Small intestine (tissue), 7 donors: ENCODE data around the gene PLEKHD1. TPM values are rescaled to one million over a fixed set of nuclear protein-coding genes. Genes with fewer than 3 reads are reported as not detected.
"Not testable (repeated sequence)": the region's sequence is repeated elsewhere in the genome, so short reads cannot be mapped to it uniquely, and the experiment has no call there.

ENCODE experiments used
- DNase-seq, 2 donors: peaks; one replicate each; pipeline versions ENCODE4 v3.0.0 to v3.0.0-alpha.2; 2013
- FAIRE-seq: peaks from 2 replicates; lab custom pipeline; 2012; peaks lifted over from hg19 to GRCh38; lab: Jason Lieb, UNC
- H3K27ac ChIP-seq, 3 donors: one replicate each; pipeline ENCODE4 v1.5.1; 2013; ENCODE audit warnings: low read length in 2 of 3, mild to moderate bottlenecking in 2 of 3, control low read depth in 1 of 3, inconsistent platforms in 1 of 3, low read depth in 1 of 3, moderate library complexity in 1 of 3
- H3K27me3 ChIP-seq, 3 donors: one replicate each; pipeline ENCODE4 v1.6.1; 2013; ENCODE audit warnings: low read length in 3 of 3, inconsistent platforms in 1 of 3; ENCODE audit not compliant: control insufficient read depth in 3 of 3, insufficient read depth in 3 of 3
- H3K36me3 ChIP-seq, 3 donors: one replicate each; pipeline ENCODE4 v1.6.1; 2013; ENCODE audit warnings: low read length in 3 of 3, inconsistent platforms in 1 of 3, low read depth in 1 of 3, mild to moderate bottlenecking in 1 of 3, moderate library complexity in 1 of 3; ENCODE audit not compliant: control insufficient read depth in 3 of 3, insufficient read depth in 2 of 3
- H3K4me1 ChIP-seq, 3 donors: one replicate each; pipeline ENCODE4 v1.6.1; 2013; ENCODE audit warnings: low read length in 2 of 3, inconsistent platforms in 1 of 3, low read depth in 1 of 3, mild to moderate bottlenecking in 1 of 3, moderate library complexity in 1 of 3; ENCODE audit not compliant: control insufficient read depth in 3 of 3, insufficient read depth in 2 of 3
- H3K4me3 ChIP-seq, 3 donors: one replicate each; pipeline ENCODE4 v1.5.1; 2013; ENCODE audit warnings: low read length in 3 of 3, control low read depth in 1 of 3, inconsistent platforms in 1 of 3, low read depth in 1 of 3, mild to moderate bottlenecking in 1 of 3, moderate library complexity in 1 of 3
- H3K9me3 ChIP-seq, 2 donors: one replicate each; pipeline ENCODE4 v1.6.1; 2013; ENCODE audit warnings: low read depth in 1 of 2, low read length in 1 of 2; ENCODE audit not compliant: control insufficient read depth in 2 of 2, insufficient read depth in 1 of 2
- WGBS, 3 donors: extraction: QIAGEN DNeasy Blood & Tissue Kit; methylation state at CpG; one replicate each; pipeline ENCODE4 v1.1.7; 2013; 5-methylcytosine and 5-hydroxymethylcytosine counted together
- polyA plus RNA-seq, 4 donors: library from polyadenylated mRNA; stranded (reverse) in 3 of 4; unstranded in 1 of 4; fragments of 200-250 nt in 3 of 4; fragments of 120-200 nt in 1 of 4; gene quantifications; one replicate each; pipeline versions ENCODE4 v1.2.1 to v1.2.3, GENCODE V29; 2013
- donor health status: healthy with polysubstance abuse.
- donor health status: control.
- donor health status: control.
- donor health status: Bipolar disorder and iron deficiency.
- donor health status: healthy.

The PLEKHD1 gene
- polyA plus RNA-seq, 4 donors = under 0.01 to 0.04 (median 0.03) TPM; not detected in 1

GRCh38 chr14:69495341-69495921 is 10.9 kb downstream of the PLEKHD1 start:
- FAIRE-seq = no peak
- Histone ChIP-seq H3K4me1 (no peaks in the 10 kb centered on the region), H3K27ac (no peak overlapping the region), H3K9me3 (no peaks in the 10 kb centered on the region), H3K36me3 (no peaks in the 10 kb centered on the region), H3K4me3 (no peak overlapping the region), H3K27me3 (peaks cover 0 to 11% (median 4%) of the 10 kb centered on the region in 3 donors)
- WGBS, 3 donors = 88 to 96% (median 92%) methylated on average over 5 of the region's 5 CpGs
- no peak for DNase-seq

GRCh38 chr14:69497866-69498265 is 13.3 kb downstream of the PLEKHD1 start:
- not testable (repeated sequence) for H3K27me3 ChIP-seq, H3K4me3 ChIP-seq, DNase-seq, H3K4me1 ChIP-seq, H3K27ac ChIP-seq, H3K9me3 ChIP-seq, H3K36me3 ChIP-seq, FAIRE-seq
- WGBS, 3 donors = 93 to 96% (median 96%) methylated on average over 4 of the region's 4 CpGs

GRCh38 chr14:69498286-69498685 is 13.8 kb downstream of the PLEKHD1 start:
- not testable (repeated sequence) for H3K27me3 ChIP-seq, H3K36me3 ChIP-seq, FAIRE-seq, H3K27ac ChIP-seq, DNase-seq, H3K4me3 ChIP-seq, H3K9me3 ChIP-seq, H3K4me1 ChIP-seq
- WGBS, 3 donors = 91 to 97% (median 94%) methylated on average over 4 of the region's 4 CpGs

- WGBS, 3 donors = 79 to 84% (median 81%) methylated on average over 5 of the region's 5 CpGs
- Histone ChIP-seq H3K4me1 (no peaks in the 10 kb centered on the region), H3K36me3 (no peaks in the 10 kb centered on the region), H3K27ac (no peak overlapping the region), H3K4me3 (no peak overlapping the region), H3K27me3 (peaks cover 0 to 6% (median 4%) of the 10 kb centered on the region in 3 donors), H3K9me3 (no peaks in the 10 kb centered on the region)
- FAIRE-seq = no peak
- DNase-seq = no peak
These were observed 14.9 kb downstream of the PLEKHD1 start for GRCh38 chr14:69499436-69499835.

GRCh38 chr14:69500096-69500495 is 15.6 kb downstream of the PLEKHD1 start:
- DNase-seq (no peak), FAIRE-seq (no peak)
- Histone ChIP-seq H3K9me3 (no peaks in the 10 kb centered on the region), H3K4me3 (no peak overlapping the region), H3K36me3 (no peaks in the 10 kb centered on the region), H3K27me3 (peaks cover 0 to 6% (median 4%) of the 10 kb centered on the region in 3 donors), H3K4me1 (no peaks in the 10 kb centered on the region), H3K27ac (no peak overlapping the region)
- WGBS, 3 donors = 78 to 85% (median 79%) methylated on average over 5 of the region's 5 CpGs

GRCh38 chr14:69500736-69501135 is 16.2 kb downstream of the PLEKHD1 start:
- 82 to 94% (median 85%) methylated on average over 4 of the region's 4 CpGs for WGBS, 3 donors
- H3K9me3 ChIP-seq = no peaks in the 10 kb centered on the region
- DNase-seq = no peak
- no peaks in the 10 kb centered on the region for H3K36me3 ChIP-seq
- peaks cover 0 to 6% (median under 1%) of the 10 kb centered on the region in 3 donors for H3K27me3 ChIP-seq
- FAIRE-seq = no peak
- H3K4me1 ChIP-seq = no peaks in the 10 kb centered on the region
- no peak overlapping the region for H3K27ac ChIP-seq
- H3K4me3 ChIP-seq = no peak overlapping the region

DNA sequence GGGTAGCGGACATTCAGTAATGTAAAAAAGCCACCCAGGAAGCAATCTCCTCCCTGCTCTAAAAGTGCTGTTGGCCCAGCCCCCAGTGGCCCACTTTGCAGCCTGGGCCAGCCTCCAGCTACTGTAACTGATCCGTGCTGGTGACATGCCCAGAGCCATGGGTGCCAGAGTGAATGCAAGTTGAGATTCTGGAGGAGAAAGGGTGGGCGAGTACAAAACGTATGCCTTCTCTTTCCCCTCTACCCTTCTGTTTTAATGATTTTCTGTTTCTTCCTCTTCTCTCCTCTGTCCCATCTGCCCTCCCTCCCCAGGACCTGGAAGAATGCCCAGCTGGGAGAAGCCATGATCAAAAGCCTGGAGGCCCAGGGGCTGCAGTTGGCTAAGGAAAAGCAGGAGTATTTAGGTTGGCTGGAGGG is 16.9 kb downstream of the PLEKHD1 start:
- H3K27me3 ChIP-seq = peaks cover 0 to 6% (median 0%) of the 10 kb centered on the region in 3 donors
- no peak for FAIRE-seq
- H3K27ac ChIP-seq = no peak overlapping the region
- H3K9me3 ChIP-seq = no peaks in the 10 kb centered on the region
- WGBS, 3 donors = 57 to 79% (median 70%) methylated on average over 4 of the region's 4 CpGs
- no peak overlapping the region for H3K4me3 ChIP-seq
- no peak for DNase-seq
- H3K4me1 ChIP-seq = no peaks in the 10 kb centered on the region
- H3K36me3 ChIP-seq = no peaks in the 10 kb centered on the region

DNA sequence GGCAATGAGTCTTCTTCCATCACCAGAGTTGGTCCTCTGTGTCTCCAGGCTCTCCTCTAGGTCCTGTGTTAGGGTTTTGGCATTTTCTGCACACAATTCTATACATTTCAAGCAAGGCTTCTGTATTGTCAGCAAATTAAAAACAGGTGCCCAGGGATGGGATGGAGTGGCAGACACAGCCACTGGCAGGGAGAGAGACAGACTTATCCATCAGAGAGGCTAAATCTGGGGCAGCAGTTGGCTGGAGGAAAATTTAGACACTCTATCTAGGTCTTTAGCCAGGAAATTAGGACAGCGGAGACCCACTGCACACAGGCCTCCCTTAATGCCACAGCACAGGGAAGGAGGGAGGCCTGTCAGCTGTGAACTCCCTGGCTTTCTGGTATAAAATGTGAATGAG is 20.2 kb downstream of the PLEKHD1 start:
- no peak overlapping the region for H3K4me3 ChIP-seq
- FAIRE-seq = no peak
- no peaks in the 10 kb centered on the region for H3K4me1 ChIP-seq
- H3K27ac ChIP-seq = no peak overlapping the region
- peaks cover 0 to 5% (median 0%) of the 10 kb centered on the region in 3 donors for H3K27me3 ChIP-seq
- no peak for DNase-seq
- H3K36me3 ChIP-seq = no peaks in the 10 kb centered on the region
- 96 to 100% (median 100%) methylated on average over 1 of the region's 1 CpG for WGBS, 3 donors
- H3K9me3 ChIP-seq = no peaks in the 10 kb centered on the region
